NCI-H1436 treated with DMSO at 0.1 percent for 48 hours (cell line): ENCODE results near the gene MEGF11.

ENCODE experiments used
- DNase-seq: peaks from one replicate; lab custom pipeline; 2025; lab: John Stamatoyannopoulos, UW

Gene MEGF11

DNA sequence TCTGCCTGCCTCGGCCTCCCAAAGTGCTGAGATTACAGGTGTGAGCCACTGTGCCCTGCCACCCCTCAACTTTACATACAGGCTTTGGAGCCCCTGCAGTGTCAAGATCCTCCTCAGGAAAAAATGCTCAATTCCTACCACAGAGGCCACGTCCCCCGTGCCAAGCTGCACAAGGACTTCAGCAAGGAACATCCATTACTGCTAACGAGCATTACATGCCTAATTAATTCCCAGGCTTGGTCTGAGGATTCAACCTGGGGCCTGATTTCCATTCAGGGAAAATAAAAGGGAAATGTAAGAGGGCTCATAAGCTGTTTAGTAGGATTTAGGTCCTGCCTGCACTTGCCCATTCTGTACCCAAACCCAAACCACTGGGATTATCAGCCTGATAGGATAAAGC lies 222.9 kb downstream of the MEGF11 start:
- DNase-seq: no peak

DNA sequence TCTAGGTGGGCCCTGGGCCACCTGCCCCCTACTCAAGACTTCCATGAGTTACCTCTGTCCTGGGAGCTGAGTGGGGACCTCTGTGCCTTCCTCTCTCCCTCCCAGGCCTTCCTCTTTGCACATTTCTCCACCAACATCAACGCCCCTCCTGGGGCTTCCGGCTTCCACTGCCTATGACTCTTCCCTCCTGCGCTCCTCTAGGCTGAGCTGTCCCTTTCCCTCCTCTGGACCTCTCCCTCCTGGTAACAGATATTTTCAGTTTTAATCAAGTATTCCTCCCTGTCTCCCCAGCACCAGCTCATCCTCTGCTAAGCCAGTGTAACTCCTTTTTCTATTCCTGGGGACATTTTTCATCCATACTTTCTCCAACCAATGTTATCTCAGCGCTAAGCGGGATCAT lies 223.9 kb downstream of the MEGF11 start:
- DNase-seq: no peak

DNA sequence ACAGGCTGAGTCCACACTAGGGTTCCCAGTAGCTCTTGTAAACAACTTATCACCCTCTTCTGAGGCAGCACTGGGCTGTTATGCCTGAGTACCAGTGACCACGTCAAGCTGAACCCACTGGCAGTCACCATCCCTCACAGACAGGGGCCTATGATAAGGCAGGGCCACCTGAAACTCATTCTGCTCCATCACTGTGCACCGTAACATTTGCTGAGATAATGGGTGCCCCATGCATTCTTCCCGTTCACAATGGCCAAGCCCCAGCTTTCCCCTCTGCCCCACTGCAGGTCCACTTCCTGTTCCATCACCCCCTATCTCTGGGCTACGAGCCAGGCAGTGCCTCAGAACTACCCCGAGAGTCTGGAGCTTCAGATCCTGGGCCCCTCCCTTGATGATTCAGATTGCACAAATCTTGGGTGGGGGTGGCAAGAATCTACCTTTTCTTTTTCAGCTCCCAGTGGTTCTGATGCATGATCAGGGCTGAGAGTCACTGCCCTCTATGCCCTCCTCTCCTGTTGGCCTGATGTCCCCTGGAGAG lies 226.2 kb downstream of the MEGF11 start:
- DNase-seq: no peak

DNA sequence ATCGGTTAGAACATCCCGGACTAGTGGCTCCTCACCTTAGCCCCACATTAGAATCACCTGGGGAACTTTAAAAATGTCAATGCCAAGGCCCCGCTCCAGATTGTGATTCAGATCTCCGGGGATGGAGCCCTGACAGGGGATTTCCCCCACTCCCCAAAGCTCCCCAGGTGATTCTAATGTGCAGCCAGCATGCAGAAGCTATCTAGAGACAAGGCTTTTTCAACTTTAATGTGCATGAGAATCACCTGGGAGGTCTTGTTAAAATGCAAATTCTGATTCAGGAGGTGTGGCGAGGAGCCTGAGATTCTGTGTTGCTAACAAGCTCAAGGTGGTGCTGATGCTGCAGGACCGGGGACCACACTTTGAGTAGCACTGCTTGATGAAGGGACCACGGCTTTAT lies 227.6 kb downstream of the MEGF11 start:
- no peak for DNase-seq

DNA sequence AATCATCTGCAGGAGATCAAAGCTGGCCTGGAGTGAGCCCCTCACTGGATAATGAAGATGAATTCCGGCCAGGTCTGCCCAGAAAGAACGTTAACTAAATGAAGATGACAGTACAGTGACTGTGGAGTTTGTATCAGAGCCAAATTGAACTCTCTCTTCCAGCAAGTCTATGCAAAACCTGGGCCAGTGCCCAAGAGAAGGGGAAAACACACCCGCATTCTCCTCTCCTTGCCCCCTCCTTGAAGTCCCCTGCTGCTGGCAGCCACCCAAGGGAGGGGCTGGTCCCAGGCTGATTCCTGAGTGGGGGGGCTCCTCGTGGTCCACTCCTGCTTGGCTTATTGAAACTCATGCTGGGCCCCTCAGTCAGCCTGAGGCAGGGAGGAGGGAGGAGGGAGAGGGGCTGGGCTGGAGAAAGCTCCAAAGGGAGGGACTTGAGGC lies 228.5 kb downstream of the MEGF11 start:
- DNase-seq: no peak

DNA sequence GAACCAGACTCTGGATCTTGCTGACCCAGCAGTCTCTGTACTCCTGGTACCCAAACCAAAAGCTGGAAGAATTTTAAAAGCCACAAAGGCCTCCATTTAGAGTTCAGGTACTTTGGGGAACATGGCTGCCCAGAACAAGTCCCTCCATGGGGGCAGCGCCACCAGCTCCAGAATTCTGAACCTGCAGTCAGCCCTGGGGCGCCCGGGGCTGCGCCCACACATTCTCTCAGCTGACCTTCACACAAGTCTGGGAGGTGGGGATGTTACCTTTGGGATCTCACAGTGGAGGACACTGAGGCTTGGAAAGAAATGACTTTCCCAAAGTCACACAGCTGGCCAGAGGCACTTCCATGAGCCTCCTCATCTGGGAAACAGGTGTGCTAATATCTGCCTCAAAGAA lies 229.4 kb downstream of the MEGF11 start:
- DNase-seq: no peak

DNA sequence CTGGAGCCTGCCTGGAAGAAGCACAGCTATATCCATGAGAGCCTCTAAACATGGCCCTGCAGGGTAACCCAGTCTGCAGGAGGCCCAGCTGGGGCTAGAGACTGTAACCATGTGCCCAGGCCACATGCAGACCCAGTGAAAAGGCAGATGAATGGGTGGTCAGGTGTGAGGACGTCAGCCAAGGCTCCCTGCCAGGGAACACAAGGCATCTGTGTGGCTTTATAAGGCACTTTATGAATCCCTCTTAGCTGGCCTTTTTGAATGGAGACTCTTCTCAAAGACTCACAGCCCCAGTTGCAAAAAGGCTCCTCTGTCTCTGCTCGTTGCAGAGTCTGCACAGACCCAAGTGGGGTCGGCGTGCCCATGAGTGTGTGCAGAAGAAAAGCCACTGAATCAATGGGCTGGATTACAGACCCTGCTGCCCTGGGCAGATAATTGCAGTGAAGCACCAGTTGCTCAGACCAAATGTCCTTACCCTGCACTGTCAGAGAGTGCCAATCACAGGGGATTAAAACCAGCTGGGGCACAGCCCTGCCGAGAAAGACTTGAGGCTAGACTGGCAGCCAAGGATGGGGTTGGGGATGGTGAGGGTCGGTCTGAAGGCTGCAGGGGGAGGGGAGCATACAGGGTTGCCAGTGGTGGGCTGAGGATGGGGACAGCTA lies 230.1 kb downstream of the MEGF11 start:
- no peak for DNase-seq

DNA sequence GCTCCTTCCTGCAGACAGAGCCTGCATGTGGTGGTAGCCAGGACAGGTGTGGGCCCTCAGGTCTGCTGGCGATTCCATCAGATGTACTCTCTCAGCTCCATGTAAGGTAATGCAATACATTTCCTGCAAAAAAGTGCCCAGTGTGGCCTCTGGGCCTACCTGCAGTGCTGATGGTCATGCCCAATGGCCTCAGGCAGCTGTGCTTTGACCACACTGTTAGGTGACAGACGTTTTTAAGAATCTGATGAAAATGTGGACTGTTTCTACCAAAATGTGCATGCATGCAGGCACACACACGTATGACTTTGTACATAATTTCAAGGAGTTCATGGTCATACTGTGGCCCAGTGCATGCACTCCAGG lies 231.4 kb downstream of the MEGF11 start:
- DNase-seq: no peak

GRCh38 chr15:66021496-66022162 lies 231.9 kb downstream of the MEGF11 start:
- DNase-seq: no peak

- no peak for DNase-seq
Measured at GRCh38 chr15:66019826-66020398, 233.6 kb downstream of the MEGF11 start.

DNA sequence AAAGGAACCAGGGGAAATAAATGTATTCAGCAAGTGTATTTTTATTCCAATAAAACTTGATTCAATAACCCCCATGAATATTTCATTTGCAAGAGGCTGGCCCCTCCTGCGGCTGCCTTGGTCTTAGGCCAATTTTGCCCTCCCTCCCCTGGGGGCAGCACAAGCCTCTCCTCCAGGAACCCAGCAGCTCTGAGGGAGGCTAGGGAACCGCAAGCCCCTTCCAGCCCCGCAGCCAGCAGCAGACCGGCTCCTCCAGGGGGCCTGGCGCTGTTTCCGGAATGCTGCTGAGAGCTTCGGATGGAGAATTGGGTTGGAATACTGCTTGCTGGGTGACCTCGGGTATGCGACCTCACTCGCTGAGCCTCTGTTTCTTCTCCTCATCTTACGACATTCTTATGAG lies 234.2 kb downstream of the MEGF11 start:
- DNase-seq: no peak

DNA sequence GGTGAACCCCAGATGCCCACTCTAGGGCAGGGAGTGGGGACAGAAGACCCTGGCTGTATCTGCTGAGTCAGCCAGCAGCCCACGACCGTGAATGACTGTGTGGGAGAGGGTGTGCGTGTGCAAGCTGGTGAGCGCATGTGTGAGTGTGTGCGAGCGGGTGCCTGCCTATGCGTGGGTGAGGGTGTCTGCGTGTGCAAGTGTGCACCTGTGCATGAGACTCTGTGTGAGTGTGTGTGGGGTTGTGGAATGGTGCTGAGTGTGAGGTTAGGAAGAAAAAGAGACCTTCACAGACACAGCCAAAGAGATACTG lies 235.1 kb downstream of the MEGF11 start:
- DNase-seq: no peak

DNA sequence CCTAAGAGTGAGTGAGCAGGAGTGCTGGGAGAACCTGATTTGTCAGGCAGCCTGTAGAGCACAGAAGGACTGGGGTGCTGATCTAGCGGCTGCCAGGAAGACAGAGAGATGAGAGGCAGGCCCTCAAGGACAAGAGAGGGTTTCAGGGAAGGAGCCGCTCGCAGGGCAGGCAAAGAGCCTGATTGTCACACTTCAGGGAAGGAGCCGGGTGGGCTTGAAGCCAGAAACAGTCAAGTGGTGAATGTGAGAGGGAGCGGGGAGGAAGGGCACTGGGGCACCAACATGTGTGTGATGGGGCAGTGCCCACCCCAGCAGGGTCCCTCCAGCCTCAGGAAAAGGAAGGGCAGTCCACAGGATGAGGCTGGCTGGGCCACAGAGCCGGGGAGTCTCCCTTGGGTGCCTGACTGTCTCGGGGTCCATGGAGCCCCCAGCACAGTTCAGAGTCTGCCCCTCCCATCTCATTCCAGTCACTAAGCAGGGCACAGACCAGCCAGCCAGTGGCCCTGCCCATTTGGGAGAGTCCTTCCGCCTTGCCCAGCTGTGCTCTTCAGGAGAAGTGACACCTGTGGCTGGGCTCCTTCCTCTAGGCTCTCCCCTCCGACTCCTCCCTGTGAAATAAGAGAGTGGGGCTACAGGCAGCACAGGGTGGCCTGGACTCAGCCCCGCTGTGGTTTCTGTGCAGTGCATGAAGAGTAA lies 235.6 kb downstream of the MEGF11 start:
- DNase-seq: no peak

DNA sequence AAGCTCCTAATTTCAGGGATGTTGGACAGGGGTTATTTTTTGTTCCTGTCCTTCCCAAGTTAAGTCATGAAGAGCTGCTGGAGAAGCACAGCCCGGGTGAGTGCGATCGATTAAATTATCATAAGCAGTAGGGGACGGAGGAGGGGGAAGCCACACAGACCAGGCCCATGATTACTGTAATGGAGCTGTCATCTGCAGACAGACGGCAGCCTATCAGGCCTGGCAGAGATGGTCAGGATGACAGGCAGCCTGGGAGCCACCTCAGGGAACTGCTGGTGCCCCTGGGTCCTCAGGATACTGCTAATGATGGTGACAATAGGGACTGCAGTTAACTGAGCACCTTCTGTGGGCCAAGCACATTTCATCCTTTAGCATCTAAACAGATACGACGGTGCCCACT lies 236.6 kb downstream of the MEGF11 start:
- DNase-seq: no peak

DNA sequence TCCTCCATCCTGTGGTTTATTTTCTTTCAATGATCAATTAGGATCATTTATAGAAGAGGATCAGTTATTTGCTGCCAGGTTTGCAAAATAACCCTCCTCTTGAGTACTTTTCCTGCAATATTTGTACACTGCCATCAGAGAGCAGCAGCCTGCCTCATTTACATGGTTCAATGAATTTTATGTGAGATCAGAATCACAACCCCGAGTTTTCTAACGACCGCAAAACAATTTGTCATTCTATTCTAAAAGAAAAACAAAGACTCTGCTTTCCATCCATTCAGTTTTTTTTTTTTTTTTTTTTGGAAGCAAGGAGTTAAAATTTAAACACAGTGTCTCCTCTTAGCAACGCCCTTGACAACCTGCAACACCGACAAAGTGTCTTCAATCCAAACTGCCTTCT lies 237.4 kb downstream of the MEGF11 start:
- DNase-seq: no peak

DNA sequence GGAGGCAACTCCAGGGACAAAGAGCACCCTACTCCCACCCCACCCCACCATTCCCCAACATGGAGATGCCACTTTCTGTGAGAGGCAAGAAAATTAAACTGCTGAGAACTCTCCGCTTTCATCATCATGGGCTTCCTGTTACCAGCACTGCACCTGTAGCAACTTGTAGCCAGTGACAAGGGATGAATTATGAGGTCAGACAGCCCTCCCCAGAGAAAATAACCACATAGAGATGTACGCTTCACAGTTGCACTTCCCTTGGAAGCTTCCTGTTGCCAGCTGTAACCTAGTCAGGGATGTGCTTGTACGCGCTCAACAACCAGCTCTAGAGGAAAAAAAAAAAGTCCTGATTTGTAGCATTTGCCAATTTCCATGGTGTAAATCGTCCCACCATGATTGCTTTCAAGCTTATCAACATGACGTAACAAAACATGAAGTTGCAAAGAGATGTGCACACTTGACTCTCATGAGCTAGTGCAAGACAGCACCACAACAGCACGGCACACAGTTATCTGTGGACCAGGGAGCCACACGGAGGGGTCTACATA lies 238.8 kb downstream of the MEGF11 start:
- DNase-seq: no peak

GRCh38 chr15:66014022-66014421 lies 239.5 kb downstream of the MEGF11 start:
- DNase-seq: no peak

DNA sequence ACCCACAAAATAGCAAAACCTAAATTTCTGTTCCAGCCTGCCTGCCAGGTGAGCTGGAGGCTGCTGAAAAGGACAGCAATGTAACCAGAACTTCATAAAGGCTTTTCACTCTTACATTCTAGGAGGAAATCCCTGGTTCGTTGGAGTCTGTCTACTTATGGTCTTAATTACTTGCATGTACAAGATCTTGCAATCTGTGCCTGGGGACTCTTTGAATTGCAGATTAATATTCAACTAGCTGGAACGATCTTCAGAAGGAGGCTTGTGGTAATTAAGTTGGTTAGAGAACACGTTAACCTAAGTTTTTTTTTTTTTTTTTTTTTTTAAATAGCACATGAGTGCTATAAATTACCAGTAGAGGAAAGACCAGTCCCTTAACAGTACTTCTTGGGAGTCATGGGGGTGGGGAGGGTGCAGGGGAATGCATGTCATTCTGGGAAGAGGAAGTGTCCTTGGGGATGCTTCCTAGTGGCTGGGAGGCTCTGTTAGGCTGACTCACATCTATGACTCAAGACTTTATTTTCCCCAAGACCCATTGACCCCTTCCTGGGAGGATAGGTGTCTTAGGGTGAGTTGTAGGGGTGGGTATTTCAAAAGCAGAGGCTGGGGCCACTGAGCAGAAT lies 244.5 kb downstream of the MEGF11 start:
- DNase-seq: no peak

GRCh38 chr15:66007663-66008262 lies 245.8 kb downstream of the MEGF11 start:
- DNase-seq: no peak

DNA sequence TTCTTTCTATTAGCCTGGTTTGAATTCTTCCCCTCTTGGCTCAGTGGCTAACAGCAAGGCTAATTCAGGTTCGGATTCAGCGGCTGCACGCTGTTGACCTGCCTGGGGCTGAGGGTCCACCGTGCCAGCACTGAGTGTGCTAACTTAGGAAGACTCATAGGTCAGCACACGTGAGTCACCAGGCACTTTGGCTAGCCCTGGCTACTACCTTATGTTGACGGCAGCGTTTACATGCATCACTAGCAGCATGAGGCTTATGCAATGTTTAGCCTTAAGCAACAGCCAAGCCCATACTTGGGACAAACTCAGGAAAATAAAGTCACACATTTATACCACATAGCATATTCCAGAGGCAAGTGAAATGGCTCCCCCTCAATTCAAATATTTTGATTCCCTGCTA lies 246.6 kb downstream of the MEGF11 start:
- no peak for DNase-seq

GRCh38 chr15:66004618-66005262 lies 248.8 kb downstream of the MEGF11 start:
- no peak for DNase-seq
